Measurements from ENCODE around the gene NIPBL. TPM values are rescaled to one million over a fixed set of nuclear protein-coding genes. Genes with fewer than 3 reads are reported as not detected.
"Not testable (repeated sequence)": the region's sequence is repeated elsewhere in the genome, so short reads cannot be mapped to it uniquely, and the experiment has no call there.

NIPBL gene
- total RNA-seq, 2 experiments from 2014 or later: 36.7 to 38.3 TPM

DNA sequence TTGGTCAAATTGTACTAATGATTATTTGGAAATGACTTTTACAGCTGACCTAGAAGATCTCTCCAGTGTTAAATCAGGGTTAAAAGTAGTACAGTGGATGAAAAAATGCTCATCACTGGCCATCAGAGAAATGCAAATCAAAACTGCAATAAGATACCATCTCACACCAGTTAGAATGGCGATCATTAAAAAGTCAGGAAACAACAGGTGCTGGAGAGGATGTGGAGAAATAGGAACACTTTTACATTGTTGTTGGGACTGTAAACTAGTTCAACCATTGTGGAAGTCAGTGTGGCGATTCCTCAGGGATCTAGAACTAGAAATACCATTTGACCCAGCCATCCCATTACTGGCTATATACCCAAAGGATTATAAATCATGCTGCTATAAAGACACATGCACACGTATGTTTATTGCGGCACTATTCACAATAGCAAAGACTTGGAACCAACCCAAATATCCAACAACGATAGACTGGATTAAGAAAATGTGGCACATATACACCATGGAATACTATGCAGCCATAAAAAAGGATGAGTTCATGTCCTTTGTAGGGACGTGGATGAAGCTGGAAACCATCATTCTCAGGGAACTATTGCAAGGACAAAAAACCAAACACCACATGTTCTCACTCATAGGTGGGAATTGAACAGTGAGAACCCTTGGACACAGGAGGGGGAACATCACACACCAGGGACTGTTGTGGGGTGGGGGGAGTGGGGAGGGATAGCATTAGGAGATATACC, 15.7 kb downstream of the NIPBL start:
- H3K36me3 Mint-ChIP-seq (ENCODE audit: low read depth); H3K4me3 Mint-ChIP-seq; H3K9me3 Mint-ChIP-seq; DNase-seq; H3K27ac Mint-ChIP-seq; intact Hi-C loops (cut with micrococcal nuclease); H3K27me3 Mint-ChIP-seq (ENCODE audit: low read depth); CTCF ChIA-PET: not testable (repeated sequence)
- H3K4me1 Mint-ChIP-seq (ENCODE audit: low read depth): peaks cover 69% of the 10 kb centered on the region

- CTCF ChIA-PET: no interaction called here
- H3K36me3 Mint-ChIP-seq (ENCODE audit: low read depth): peaks cover 8% of the 10 kb centered on the region
- DNase-seq: no peak
- intact Hi-C loops (cut with micrococcal nuclease): no loop called here
- H3K27ac Mint-ChIP-seq: no peak overlapping the region
- no peak overlapping the region for H3K4me3 Mint-ChIP-seq
- peaks cover 66% of the 10 kb centered on the region for H3K4me1 Mint-ChIP-seq (ENCODE audit: low read depth)
- H3K27me3 Mint-ChIP-seq (ENCODE audit: low read depth): no peaks in the 10 kb centered on the region
- H3K9me3 Mint-ChIP-seq: peaks cover 4% of the 10 kb centered on the region
Measured at GRCh38 chr5:36894954-36895353, 18.4 kb downstream of the NIPBL start.

DNA sequence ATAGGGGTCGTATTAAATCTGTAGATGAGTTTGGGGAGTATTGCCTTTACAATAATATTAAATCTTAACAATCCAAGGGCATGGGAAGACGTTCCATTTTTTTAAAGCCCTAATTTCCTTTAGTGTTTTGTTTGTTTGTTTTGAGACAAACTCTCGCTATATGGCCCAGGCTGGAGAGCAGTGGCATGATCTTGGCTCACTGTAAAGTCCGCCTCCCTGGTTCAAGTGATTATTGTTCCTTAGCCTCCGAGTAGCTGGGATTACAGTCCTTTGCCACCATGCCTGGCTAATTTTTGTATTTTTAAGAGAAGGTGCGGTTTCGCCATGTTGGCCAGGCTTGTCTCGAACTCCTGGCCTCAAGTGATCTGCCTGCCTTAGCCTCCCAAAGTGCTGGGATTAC, 19.9 kb downstream of the NIPBL start:
- CTCF ChIA-PET: no interaction called here
- Mint-ChIP-seq H3K27me3 (ENCODE audit: low read depth) (no peaks in the 10 kb centered on the region), H3K36me3 (ENCODE audit: low read depth) (peaks cover 6% of the 10 kb centered on the region), H3K4me3 (no peak overlapping the region), H3K4me1 (ENCODE audit: low read depth) (peaks cover 67% of the 10 kb centered on the region), H3K9me3 (peaks cover 9% of the 10 kb centered on the region), H3K27ac (no peak overlapping the region)
- intact Hi-C loops (cut with micrococcal nuclease): no loop called here
- no peak for DNase-seq

- CTCF ChIA-PET: interaction anchor here (0.6 kb wide), 1 partner anchor 8 kb away, joined by 3 read pairs; no protein-coding TSS in a partner anchor
- H3K36me3 Mint-ChIP-seq (ENCODE audit: low read depth): peaks cover 7% of the 10 kb centered on the region
- no peak for DNase-seq
- intact Hi-C loops (cut with micrococcal nuclease): no loop called here
- H3K4me3 Mint-ChIP-seq: no peak overlapping the region
- H3K4me1 Mint-ChIP-seq (ENCODE audit: low read depth): peaks cover 72% of the 10 kb centered on the region
- H3K27me3 Mint-ChIP-seq (ENCODE audit: low read depth): no peaks in the 10 kb centered on the region
- H3K27ac Mint-ChIP-seq: no peak overlapping the region
- H3K9me3 Mint-ChIP-seq: peaks cover 14% of the 10 kb centered on the region
Measured at GRCh38 chr5:36897616-36898015, 21.0 kb downstream of the NIPBL start.

GRCh38 chr5:36899860-36900259, 23.3 kb downstream of the NIPBL start:
- Mint-ChIP-seq H3K4me1 (ENCODE audit: low read depth) (peaks cover 71% of the 10 kb centered on the region), H3K27me3 (ENCODE audit: low read depth) (no peaks in the 10 kb centered on the region), H3K4me3 (no peak overlapping the region), H3K9me3 (peaks cover 15% of the 10 kb centered on the region), H3K27ac (no peak overlapping the region), H3K36me3 (ENCODE audit: low read depth) (peaks cover 7% of the 10 kb centered on the region)
- DNase-seq: no peak
- intact Hi-C loops (cut with micrococcal nuclease): no loop called here
- CTCF ChIA-PET: no interaction called here

GRCh38 chr5:36900283-36900682, 23.7 kb downstream of the NIPBL start:
- Mint-ChIP-seq H3K36me3 (ENCODE audit: low read depth) (peaks cover 7% of the 10 kb centered on the region), H3K27ac (no peak overlapping the region), H3K4me1 (ENCODE audit: low read depth) (peaks cover 71% of the 10 kb centered on the region), H3K27me3 (ENCODE audit: low read depth) (no peaks in the 10 kb centered on the region), H3K4me3 (no peak overlapping the region), H3K9me3 (peaks cover 19% of the 10 kb centered on the region)
- intact Hi-C loops (cut with micrococcal nuclease): no loop called here
- DNase-seq: no peak
- CTCF ChIA-PET: no interaction called here

GRCh38 chr5:36901077-36901476, 24.5 kb downstream of the NIPBL start:
- H3K27me3 Mint-ChIP-seq (ENCODE audit: low read depth); H3K27ac Mint-ChIP-seq; H3K36me3 Mint-ChIP-seq (ENCODE audit: low read depth); CTCF ChIA-PET; H3K4me3 Mint-ChIP-seq; DNase-seq; intact Hi-C loops (cut with micrococcal nuclease): not testable (repeated sequence)
- H3K4me1 Mint-ChIP-seq (ENCODE audit: low read depth): peaks cover 66% of the 10 kb centered on the region
- peaks cover 19% of the 10 kb centered on the region for H3K9me3 Mint-ChIP-seq

GRCh38 chr5:36901856-36902255, 25.3 kb downstream of the NIPBL start:
- CTCF ChIA-PET: interaction anchor here (0.5 kb wide), 1 partner anchor 211 kb away, joined by 3 read pairs; no protein-coding TSS in a partner anchor
- intact Hi-C loops (cut with micrococcal nuclease): no loop called here
- peaks cover 19% of the 10 kb centered on the region for H3K9me3 Mint-ChIP-seq
- H3K27me3 Mint-ChIP-seq (ENCODE audit: low read depth): no peaks in the 10 kb centered on the region
- H3K4me3 Mint-ChIP-seq: no peak overlapping the region
- H3K27ac Mint-ChIP-seq: no peak overlapping the region
- H3K4me1 Mint-ChIP-seq (ENCODE audit: low read depth): peaks cover 67% of the 10 kb centered on the region
- peaks cover 9% of the 10 kb centered on the region for H3K36me3 Mint-ChIP-seq (ENCODE audit: low read depth)
- DNase-seq: no peak

- H3K27ac Mint-ChIP-seq: no peak overlapping the region
- no peak for DNase-seq
- H3K9me3 Mint-ChIP-seq: peaks cover 19% of the 10 kb centered on the region
- peaks cover 9% of the 10 kb centered on the region for H3K36me3 Mint-ChIP-seq (ENCODE audit: low read depth)
- intact Hi-C loops (cut with micrococcal nuclease): no loop called here
- H3K4me3 Mint-ChIP-seq: no peak overlapping the region
- CTCF ChIA-PET: interaction anchor here (0.5 kb wide), 1 partner anchor 212 kb away, joined by 3 read pairs; no protein-coding TSS in a partner anchor
- H3K27me3 Mint-ChIP-seq (ENCODE audit: low read depth): no peaks in the 10 kb centered on the region
- peaks cover 68% of the 10 kb centered on the region for H3K4me1 Mint-ChIP-seq (ENCODE audit: low read depth)
Measured at GRCh38 chr5:36902353-36902752, 25.8 kb downstream of the NIPBL start.

DNA sequence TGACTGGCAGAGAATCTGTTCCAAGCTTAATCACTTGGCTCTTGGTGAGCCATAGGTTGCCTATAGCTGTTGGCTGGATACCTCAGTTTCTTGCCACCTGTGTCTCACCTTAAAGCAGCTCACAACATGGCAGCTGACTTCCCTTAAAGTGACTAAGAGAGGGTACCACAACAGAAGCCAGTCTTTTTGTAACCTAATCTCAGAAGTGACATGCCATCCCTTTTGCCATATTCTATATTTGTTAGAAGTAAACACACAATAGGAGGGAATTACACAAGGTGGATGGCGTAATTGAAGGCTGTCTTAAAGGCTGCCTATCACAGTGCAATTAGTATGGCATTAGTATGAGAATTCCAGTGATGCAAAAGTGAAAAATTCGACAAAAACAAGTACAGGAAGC, 28.1 kb downstream of the NIPBL start:
- no peak overlapping the region for H3K4me3 Mint-ChIP-seq
- intact Hi-C loops (cut with micrococcal nuclease): no loop called here
- H3K36me3 Mint-ChIP-seq (ENCODE audit: low read depth): peaks cover 9% of the 10 kb centered on the region
- no peak for DNase-seq
- CTCF ChIA-PET: no interaction called here
- H3K27ac Mint-ChIP-seq: no peak overlapping the region
- no peaks in the 10 kb centered on the region for H3K27me3 Mint-ChIP-seq (ENCODE audit: low read depth)
- H3K4me1 Mint-ChIP-seq (ENCODE audit: low read depth): peaks cover 69% of the 10 kb centered on the region
- peaks cover 19% of the 10 kb centered on the region for H3K9me3 Mint-ChIP-seq

- no peak overlapping the region for H3K4me3 Mint-ChIP-seq
- H3K27me3 Mint-ChIP-seq (ENCODE audit: low read depth): no peaks in the 10 kb centered on the region
- H3K9me3 Mint-ChIP-seq: peaks cover 5% of the 10 kb centered on the region
- H3K27ac Mint-ChIP-seq: no peak overlapping the region
- CTCF ChIA-PET: no interaction called here
- intact Hi-C loops (cut with micrococcal nuclease): no loop called here
- H3K36me3 Mint-ChIP-seq (ENCODE audit: low read depth): peaks cover 1% of the 10 kb centered on the region
- DNase-seq: no peak
- peaks cover 40% of the 10 kb centered on the region for H3K4me1 Mint-ChIP-seq (ENCODE audit: low read depth)
Measured at GRCh38 chr5:36908544-36909260, 32.1 kb downstream of the NIPBL start.

- Mint-ChIP-seq H3K27me3 (ENCODE audit: low read depth) (no peaks in the 10 kb centered on the region), H3K4me1 (ENCODE audit: low read depth) (peaks cover 30% of the 10 kb centered on the region), H3K36me3 (ENCODE audit: low read depth) (peaks cover 8% of the 10 kb centered on the region), H3K4me3 (no peak overlapping the region), H3K9me3 (peaks cover 6% of the 10 kb centered on the region), H3K27ac (no peak overlapping the region)
- CTCF ChIA-PET: no interaction called here
- DNase-seq: no peak
- intact Hi-C loops (cut with micrococcal nuclease): no loop called here
Measured at GRCh38 chr5:36915653-36916052, 39.1 kb downstream of the NIPBL start.

- CTCF ChIA-PET: not testable (repeated sequence)
Measured at GRCh38 chr5:36916614-36917013, 40.0 kb downstream of the NIPBL start.

More at GRCh38 chr5:36916614-36917013, 40.0 kb downstream of the NIPBL start:
- H3K27ac Mint-ChIP-seq; H3K4me3 Mint-ChIP-seq; DNase-seq; H3K36me3 Mint-ChIP-seq (ENCODE audit: low read depth); H3K9me3 Mint-ChIP-seq; intact Hi-C loops (cut with micrococcal nuclease); H3K27me3 Mint-ChIP-seq (ENCODE audit: low read depth): not testable (repeated sequence)
- H3K4me1 Mint-ChIP-seq (ENCODE audit: low read depth): peaks cover 36% of the 10 kb centered on the region

Data from activated naive CD4-positive, alpha-beta T cell treated with anti-CD3 and anti-CD28 coated beads for 36 hours (primary cell).